RKO (cell line): ENCODE data around the gene HOXB9.

Experiments used
- DNase-seq: peaks from one replicate; pipeline ENCODE4 v3.0.0-alpha.2; 2016; ENCODE audit warnings: low spot score

The HOXB9 gene

DNA sequence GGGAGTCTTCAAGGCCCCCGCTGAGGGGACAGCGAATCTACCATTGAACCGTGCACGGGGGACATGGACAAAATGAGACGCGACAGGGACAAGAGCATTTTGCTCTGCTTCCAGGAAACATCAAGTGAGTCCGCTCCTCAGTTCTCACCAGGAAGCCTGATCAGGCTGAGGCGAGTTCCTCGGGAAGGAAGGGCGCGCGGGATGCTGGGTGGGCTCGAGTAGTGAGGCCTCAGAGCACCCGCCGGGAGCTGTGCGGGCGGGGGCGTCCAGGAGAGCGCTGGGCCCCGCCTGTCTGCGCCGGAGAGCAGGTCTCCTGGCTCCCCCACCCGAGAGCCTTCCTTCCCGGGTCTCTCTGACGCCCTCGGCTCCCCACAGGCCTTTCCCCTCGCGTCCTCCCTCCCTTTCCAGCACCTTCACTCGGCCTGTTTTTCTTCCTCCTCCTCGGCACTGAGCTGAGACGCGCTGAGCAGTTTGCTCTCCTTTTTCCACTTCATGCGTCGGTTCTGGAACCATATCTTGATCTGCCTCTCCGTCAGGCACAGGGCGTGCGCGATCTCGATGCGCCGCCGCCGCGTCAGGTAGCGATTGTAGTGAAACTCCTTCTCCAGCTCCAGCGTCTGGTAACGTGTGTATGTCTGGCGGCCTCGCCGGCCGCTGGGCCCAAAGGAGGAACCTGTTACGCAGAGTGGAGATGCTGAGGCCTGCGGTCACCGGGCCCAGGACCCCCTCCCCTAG, 30.0 kb downstream of the HOXB9 start:
- no peak for DNase-seq

DNA sequence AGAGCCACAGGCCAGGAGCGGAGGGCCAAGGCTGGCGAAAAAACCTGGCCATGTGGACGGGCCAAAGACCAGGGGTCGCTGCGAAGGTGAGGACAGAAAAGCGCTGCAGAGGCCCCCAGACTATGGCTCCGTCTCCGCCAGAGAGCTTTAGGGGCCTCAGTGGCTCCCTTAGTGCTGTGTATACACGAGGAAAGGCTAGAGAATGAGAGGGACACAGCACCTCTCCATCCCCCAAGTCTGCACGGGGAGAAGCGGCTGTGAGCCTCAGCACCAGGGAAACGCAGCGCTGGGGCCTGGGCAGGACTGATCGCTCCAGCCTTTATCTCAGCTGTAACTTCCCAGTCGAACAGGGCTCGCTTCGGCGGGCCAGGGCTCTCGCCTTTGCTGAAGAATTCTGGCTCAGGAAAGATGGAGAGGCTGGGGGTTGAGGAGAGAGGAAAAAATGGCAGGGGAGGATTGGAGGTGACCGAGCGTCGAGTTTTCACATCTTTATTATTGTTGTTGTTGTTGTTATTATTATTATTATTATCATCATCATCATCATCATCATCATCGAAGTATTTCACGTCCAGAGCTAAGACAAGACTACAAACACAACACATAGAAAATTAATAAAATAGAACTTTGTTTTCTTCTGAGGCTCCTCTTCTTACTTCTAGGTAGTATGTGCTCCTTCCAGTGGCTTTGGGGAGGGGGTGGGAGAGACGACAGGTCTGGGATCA, 30.7 kb downstream of the HOXB9 start:
- no peak for DNase-seq

DNA sequence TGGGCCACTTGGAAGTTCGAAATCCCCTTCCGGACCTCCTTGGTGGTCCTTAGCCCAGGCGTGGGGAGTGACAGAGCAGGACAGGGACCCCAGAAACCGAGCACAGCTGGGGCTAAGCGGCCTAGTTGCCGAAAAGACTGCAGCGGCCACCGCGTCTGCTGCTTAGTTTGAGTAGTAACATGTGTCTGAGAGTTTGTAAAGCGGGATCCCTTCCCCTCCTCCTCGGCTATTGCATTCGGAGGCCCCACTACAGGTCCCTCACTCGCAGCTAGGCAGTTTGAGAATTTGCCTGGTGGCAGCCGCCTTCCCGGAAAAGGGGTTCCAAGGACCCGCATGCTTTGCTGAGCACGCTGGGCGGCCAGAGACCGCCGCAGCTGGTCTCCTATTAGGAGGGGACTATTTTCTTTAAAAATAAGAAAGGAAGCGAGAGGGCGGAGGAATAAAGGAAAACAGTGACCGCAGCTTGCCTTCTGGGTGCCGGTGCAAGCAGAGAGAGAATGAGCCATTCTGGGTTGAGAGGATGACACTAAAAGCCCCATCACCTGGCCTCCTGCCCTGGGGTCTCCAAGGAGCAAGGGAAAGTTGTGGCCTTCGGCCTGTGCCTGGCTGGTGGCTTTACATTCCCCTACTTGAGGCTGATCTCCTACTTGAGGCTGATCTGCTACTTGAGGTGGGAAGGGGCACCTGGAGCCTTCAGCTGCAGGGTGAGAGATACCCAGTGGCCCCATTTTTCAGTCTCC, 31.4 kb downstream of the HOXB9 start:
- DNase-seq: no peak

DNA sequence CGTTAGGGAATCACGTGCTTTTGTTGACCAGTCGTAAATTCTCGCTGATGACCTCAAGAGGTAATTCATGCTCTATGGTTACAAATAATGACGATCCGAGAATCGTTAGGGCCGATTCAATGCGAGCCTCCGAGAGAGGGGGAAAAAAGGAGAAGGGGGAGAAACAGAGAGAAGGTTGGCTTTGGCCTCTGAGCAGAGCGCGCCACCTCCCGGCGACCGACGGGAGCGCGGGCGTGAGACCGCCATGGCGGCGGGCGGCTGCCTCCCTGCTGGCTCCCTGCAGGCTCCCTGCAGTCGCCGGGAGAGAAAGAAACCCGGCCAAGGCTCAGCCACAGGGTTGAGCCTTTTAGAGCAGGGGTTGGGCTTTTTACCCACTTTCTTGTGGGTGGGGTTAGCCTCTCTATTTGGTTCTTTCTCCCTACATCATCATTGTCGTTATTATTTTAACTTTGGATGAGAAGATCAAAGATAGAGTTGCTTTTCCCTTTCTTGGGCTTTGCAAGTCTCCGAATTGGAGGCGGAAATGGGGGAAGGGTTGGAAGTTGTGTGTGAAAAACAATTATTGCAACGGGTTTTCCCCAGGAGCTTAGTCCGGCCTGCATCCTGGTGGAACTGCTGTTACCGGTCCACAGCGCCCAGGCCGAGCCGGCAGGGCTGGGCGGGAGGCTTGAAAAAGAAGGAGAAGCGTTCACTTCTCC, 32.2 kb downstream of the HOXB9 start:
- peak; percentile 52 for DNase-seq

DNA sequence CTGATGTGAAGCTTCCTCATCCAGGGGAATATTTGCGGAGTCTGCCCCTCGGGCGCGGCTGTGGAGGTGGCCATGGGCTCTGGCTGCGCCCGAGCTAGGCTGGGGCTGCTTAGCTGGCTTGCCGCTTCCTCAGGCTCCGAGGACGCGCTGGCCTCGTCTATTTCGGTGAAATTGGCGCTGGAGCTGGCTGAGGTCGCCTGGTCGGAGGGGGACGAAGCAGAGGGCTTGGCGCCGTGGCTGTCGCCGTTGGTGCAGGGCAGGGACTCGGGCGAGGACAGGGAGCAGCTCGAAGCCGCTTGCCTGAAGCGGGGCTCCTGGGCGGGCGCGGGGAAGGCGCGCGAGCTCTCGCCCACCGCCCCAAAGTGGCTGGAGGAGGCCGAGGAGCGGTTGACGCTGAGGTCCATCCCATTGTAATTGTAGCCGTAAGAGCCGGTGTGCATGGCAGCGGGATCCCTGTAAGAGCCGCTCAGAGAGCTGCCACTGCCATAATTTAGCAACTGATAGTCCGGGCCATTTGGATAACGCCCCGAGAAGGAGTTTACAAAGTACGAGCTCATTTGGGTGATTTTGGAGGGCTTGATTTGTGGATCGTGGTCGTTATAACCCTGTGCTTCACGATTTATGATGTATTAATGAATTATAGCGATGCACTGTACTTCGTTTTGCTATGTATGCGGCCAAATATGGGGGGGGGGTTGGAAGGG, 32.9 kb downstream of the HOXB9 start, which contains the start of gene HOXB5:
HOXB5 (minus strand) TSS at position 654 of the 704 bp plus-strand sequence; CDS start at position 557, 97 bp downstream.
- DNase-seq: no peak

- DNase-seq: no peak
Measured at GRCh38 chr17:48592577-48592976, 33.6 kb downstream of the HOXB9 start.

DNA sequence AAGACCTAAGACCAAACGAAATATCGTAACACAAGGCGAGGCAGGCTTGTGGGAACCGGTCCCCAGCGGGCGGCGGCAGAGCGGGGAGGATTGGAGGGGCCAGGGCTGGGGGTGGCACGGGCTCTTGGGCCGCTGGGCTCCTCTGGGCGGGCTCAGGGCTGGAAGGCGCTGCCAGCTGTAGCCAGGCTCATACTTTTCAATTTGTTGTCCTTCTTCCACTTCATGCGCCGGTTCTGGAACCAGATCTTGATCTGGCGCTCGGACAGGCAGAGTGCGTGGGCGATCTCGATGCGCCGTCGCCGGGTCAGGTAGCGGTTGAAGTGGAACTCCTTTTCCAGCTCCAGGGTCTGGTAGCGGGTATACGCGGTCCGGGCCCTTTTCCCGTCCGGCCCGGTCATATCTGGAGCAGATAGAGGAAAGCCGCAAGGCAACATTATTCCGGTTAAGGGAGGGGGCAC, 34.1 kb downstream of the HOXB9 start:
- no peak for DNase-seq

GRCh38 chr17:48591255-48592056, 34.7 kb downstream of the HOXB9 start:
- no peak for DNase-seq

DNA sequence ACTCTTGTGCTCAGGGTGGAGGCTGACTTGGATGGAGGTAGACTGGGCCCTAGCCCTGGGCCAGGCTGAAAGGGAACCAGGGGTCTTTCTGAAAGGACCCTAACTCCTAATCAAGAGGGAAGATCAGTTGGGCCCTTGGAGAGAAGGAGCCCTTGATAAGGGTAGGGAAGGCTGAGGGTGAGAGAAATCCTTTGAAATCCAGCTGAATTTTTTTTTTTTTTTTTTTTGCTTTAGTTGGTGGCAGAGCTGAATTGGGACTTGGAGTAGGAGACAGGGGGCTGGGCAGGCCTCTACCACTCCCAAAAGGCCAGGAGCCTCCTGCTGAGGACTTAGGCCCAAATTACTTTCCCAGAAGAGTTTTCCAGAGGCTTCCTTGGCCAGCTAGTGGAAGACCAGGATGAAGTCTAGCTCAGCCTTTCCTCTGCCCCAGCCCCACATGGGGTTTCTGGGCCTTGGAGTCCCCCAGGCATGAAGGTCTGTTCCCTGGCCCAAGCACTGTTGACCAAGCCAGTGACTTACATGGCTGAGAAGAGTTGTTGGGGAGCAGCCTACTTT, 35.5 kb downstream of the HOXB9 start:
- no peak for DNase-seq

DNA sequence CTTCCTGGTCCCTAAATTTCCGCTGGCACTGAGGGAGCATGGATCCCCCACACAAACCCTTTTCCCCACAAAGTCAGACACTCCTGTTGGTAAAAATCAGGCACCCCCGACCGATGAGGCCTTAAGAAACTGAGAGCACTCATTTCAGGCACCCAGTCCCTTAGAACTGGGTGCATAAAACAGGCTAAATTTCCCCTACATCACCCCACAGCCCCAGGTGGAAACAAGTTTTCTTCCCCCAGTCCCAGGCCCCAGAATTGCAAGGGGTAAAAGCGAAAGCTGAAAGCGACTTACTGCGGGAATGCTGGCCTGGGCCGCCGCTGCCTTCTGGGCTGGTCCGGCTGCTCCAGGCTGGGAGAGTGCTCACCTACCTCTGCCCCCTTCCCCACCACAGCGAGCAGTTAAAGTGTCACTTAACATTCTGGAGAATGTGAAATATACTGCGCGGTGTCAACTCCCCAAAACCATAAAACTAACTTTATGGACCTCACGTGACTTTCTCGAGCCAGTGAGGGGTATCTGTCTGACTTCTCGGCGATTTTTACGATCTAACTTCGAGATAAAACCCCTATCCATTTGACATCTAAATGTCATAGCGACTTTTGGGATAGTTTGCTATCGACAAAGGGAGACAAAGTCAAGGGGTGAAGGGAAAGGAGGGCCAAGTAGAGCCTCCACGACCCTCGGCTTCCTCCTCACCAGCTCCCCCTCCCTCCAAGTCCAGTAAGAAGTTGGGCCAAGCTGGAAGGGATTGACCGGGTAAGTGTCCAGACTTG, 36.1 kb downstream of the HOXB9 start, which contains the start of gene HOXB3:
HOXB3 (minus strand) TSS at position 411 of the 776 bp plus-strand sequence. CDS start 37,767 bp downstream, outside the sequence.
- no peak for DNase-seq

GRCh38 chr17:48589060-48589830, 36.9 kb downstream of the HOXB9 start:
- DNase-seq: no peak

GRCh38 chr17:48588528-48588927, 37.6 kb downstream of the HOXB9 start:
- DNase-seq: no peak

DNA sequence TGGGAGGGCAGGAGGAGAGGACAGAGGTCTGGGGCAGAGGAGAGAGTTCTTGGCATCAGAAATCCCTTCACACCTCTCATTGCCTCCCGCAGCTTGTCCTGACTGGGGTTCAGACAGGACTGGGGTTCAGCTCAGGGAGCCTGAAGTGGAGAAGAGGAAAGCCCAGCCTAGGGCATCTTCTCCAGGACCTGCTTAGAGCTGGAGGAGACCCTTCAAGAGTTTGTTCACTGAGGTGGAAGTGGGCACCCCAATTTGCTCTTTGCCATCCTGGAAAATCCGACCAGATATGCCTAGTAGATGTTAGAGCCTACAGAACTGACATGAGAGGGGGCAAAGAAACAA, 38.1 kb downstream of the HOXB9 start:
- DNase-seq: no peak

- DNase-seq: no peak
Measured at GRCh38 chr17:48587276-48588073, 38.7 kb downstream of the HOXB9 start.

GRCh38 chr17:48586355-48587258, 39.6 kb downstream of the HOXB9 start:
- DNase-seq: peak; percentile 62

GRCh38 chr17:48584223-48584741, 41.9 kb downstream of the HOXB9 start:
- DNase-seq: no peak
